CD4-positive, alpha-beta T cell treated with Interleukin-15 for 4 hours (primary cell): ENCODE measurements around the gene TMEM53.
"Not testable (repeated sequence)": the region's sequence is repeated elsewhere in the genome, so short reads cannot be mapped to it uniquely, and the experiment has no call there.

Source experiments
- DNase-seq: peaks from one replicate; pipeline ENCODE4 v3.0.0-alpha.2; 2020; ENCODE audit warnings: low spot score

Gene TMEM53

DNA sequence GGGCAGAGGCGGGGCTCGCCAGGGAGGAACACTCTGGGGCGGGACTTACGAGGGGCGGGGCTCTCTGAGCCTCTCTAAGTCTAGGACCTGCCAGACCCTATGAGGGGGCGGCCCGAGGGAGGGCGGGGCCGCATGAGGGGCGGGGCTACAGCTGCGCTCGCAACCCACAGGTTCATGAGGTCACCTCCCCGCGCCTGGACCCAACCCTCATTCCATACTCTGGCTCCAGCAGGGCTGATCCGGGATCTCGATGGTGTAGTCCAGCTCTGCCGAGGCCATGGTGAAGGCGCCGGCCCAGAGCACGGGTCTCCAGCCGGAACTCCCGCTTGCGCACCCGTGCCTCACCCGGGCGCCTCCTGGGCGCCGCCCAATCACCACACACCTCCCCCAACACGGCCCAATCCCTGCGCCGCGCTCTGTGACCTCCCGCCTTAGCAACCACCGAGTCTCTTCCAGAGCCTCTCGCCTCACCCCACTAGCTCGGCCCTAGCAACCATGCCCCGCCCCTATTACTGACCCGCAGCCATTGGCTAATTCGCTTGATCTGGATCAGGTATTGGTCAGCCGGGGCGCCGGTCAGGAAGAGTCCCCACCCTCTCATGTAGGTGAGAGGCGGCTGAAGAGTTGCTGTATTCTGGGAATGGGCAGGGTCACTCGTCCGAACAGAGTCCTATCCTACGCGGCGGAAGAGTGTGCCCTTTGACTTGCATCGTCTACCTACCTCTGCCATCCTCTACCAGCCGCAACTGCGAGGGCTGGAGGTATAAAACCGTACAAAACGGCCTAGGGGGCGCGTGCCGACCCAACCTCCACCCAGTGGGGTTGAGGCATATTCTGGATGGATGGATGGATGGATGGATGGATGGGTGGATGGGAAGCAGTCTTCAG, at the start of gene TMEM53, which contains the start of gene ARMH1:
TSS of gene TMEM53 (minus strand) at position 369 of the 888 bp plus-strand sequence. CDS start at position 279, 90 bp downstream.
TSS of gene ARMH1 (plus strand) at position 602 of the 888 bp plus-strand sequence. CDS start 14,984 bp downstream, outside the sequence.
- peak; percentile 99 for DNase-seq

GRCh38 chr1:44723496-44724295, 49.4 kb upstream of the TMEM53 start:
- no peak for DNase-seq

DNA sequence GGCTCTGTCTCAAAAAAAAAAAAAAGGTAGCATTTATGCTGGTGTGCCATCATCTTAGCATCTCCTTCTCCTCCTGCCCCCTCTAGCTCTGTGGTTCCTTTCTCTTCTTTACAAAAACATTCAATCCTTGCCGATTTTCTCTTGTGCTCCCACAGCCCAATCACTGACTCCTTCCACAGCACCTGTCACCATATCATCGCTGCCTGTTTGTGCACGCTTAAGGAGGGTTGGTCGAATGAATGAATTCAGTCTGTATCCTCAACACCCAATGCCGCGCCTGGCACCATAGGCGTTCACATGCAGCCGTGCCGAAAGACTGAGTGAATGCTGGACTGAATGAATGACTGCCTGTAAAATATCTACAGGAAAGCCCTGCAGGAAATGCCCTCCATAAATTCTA, 48.8 kb upstream of the TMEM53 start:
- no peak for DNase-seq

DNA sequence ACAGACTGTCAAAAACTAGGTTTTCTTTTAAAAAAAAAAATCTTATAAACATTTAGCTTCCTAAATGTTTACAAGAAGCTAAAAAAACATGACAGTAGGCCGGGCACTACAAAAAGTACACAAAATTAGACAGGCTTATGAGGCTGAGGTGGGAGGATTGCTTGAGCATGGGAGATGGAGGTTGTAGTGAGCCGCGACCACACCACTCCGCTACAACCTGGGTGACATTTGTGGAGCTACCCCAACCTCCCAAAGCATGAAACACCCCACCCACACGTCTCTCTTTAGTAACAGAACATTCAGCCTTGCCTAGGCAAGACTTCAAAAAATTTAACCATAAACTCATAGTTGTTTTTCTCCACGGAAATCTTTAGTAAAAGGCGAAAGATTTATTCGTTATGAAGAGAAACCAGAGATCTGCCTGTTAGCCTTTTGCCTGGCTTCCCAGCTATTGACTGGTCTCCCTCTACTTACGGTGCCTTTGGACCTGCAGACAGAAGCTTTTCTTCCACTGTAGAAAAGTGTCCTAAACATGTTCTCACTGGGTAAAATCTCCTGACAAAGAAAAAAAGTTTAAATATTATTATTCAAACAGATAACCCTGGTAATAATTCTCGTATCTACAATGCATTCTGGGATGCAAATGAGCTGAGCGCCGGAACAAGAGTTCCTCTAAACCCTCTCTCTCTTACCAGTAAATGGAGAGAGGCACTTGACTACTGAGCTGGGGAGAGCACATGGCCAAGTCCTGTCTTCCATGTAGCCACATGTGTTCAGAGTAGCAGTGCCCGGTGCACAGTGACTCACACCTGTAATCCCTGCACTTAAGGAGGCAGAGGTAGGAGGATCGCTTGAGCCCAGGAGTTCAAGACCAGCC, 47.4 kb upstream of the TMEM53 start:
- DNase-seq: peak; percentile 80

GRCh38 chr1:44720281-44720680, 46.0 kb upstream of the TMEM53 start:
- DNase-seq: no peak

DNA sequence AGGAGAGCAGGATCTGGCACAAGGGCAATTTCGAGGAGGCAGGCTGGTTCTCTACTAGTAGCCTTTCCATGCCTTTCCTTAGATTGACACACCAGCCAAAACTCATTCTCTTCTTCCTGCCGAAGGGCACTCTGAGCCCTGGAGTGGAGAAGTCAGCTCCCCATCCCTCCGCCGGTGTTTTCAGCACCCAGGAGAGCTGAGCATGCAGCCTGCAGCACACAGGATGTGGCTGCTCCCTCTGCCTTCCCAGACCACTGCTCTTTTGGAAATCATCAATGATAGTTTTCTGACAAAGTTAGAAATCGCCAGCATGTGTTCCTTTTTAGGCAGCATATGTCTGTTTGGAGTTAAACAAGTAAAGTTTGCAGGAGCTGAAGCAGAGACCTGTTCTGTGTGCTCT, 45.0 kb upstream of the TMEM53 start:
- DNase-seq: no peak

GRCh38 chr1:44718091-44718490, 43.8 kb upstream of the TMEM53 start:
- no peak for DNase-seq

DNA sequence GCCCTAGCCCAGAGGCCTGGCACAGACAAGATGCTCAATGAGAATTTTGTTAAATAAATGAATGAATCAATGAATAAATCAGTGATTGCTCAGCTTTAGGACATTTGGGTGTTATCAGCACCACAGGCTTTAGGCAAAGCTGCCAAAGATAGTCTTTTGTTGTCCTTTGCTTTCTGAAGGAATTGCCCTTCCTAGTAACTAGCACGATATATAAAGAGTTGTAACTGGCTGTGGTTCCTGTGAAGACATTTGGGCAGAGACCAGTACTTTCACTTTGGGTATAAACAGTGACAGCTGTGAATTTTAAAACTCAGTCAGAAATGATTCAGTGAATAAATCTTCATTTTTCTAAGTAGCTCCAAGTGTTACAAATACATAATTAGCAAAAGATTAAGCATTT, 43.4 kb upstream of the TMEM53 start:
- DNase-seq: no peak

DNA sequence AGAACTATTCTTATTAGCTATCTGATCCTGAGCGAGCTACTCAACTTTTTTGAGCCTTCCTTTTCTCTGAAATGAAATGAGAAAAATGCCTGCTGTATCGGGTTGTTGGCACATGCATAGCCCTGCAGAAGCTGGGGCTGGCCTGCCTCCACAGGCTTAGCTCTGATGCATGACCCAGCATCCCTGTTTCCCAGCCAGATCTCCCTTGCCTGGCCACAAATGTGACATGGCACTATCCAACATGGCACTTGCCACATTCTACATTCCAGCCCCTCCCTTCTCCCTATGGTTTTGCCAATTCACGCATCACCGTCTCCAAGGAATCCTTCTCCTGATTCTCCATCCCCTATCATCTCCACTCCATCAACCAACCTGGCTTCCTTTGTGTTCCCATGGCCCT, 42.9 kb upstream of the TMEM53 start:
- no peak for DNase-seq

- DNase-seq: peak; percentile 77
Measured at GRCh38 chr1:44714944-44715571, 40.8 kb upstream of the TMEM53 start.

- no peak for DNase-seq
Measured at GRCh38 chr1:44714532-44714931, 40.3 kb upstream of the TMEM53 start.

DNA sequence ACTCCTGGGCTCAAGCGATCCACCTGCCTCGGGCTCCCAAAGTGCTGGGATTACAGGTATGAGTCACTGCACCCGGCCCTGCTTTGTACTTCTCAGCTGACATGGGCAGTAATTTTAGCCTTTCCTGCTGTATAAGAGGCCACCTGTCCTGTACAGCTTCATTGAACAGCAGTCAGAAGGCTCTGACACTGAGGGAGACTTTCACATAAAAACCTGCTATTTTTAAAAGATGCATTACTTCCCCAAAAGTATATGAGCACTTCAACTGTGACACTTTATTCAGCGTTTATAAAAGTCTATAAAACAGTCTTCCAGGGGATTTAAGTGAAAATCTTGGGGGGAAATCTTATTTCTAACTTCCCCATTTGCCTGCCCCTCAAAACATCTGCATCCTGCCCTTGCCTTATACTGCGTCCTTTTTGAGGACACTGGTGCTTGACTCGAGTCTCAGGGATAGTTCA, 39.1 kb upstream of the TMEM53 start:
- no peak for DNase-seq

DNA sequence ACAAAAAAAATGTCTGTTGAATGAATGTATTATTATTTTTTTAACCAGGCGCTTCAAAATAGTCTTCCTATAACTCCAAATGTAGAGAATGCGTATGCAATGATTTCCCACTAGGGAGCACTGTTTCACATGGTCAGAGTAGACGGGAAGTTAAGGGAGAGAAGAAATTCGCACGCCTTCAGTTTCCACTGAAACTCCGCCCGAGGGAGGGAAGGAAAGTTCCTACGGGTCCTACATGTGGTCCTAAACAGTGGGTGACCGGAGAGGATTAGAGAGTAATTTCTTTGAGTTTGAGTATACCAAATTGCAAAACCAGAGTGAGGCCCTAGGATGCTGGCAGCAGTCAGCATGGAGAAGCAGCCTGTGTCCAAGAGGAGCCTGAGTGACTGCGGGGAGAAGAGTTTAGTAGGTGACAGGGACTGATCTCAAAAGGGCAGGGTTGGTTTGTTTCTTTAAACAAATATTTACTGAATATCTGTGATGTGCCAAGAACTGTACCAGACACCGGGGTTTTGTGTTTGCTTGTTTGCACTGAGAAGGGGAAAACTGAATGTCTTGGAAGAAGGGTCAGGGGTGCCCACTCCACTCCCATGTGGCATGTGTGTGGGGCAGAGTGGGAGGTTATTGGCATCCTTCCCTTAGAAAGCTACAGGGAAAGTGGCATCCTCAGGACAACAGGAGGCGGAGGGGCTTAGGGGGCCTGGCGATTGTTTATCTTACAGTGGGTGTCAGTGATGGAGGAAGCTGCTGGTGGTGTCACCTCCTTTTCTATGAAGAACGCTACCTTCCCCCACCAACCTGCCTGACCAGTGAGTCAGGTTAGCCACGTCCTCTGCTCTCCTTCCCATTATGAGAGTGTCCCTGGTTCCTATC, 33.9 kb upstream of the TMEM53 start:
- DNase-seq: peak; percentile 60

GRCh38 chr1:44707112-44707881, 33.0 kb upstream of the TMEM53 start:
- DNase-seq: no peak

DNA sequence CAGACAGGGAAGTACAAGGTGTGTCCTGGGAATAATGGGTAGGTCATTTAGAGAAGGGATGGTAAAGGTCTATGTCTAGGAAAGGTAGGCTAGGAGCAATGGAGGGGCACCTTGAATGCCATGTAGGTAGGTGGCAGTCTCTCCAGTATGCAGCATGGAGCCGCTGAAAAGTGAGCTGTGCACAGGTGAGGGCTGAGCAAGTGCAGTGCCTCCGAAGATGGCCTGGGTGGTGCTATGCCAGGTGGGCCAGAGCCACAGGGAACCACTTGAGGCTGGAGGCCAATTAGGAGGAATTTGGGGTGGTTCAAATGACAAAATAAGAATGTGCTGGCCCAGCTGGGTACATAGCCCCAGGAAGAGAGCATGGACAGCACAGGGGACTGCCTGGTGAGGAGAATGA, 31.7 kb upstream of the TMEM53 start:
- no peak for DNase-seq

GRCh38 chr1:44705470-44705869, 31.2 kb upstream of the TMEM53 start:
- no peak for DNase-seq

DNA sequence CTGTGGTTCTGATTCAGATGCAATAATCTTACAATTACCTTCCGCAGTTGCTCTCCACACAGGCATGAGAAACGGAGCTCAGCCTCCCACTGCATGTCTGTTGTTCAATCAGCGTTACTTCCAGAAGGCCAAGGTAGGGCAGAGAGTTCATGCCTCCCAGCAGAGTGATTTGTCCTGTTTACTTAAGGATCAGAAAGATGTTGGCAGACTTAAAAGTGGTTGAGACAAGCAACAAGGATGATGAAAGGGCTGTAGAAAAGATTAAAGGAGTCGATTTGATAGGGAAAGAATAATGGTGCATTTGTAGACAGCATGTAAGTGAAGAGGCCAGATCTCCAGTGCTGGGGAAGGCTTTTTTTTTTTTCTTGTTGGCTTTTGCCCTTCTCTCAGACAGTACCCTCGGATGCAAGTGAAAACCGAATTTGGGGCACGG, 26.9 kb upstream of the TMEM53 start:
- no peak for DNase-seq

GRCh38 chr1:44700573-44700972, 26.3 kb upstream of the TMEM53 start:
- no peak for DNase-seq

DNA sequence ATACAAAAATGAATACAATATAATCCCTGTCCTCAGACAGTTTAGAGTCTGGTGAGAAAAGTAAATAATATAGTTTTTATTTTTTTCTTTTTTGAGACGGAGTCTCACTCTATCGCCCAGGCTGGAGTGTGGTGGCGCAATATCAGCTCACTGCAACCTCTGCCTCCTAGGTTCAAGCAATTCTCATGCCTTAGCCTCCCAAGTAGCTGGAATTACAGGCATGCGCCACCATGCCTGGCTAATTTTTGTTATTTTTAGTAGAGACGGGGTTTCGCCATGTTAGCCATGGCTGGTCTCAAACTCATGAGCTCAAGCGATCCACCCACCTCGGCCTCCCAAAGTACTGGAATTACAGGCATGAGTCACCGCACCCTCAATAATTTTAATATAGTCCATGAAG, 25.1 kb upstream of the TMEM53 start:
- not testable (repeated sequence) for DNase-seq

DNA sequence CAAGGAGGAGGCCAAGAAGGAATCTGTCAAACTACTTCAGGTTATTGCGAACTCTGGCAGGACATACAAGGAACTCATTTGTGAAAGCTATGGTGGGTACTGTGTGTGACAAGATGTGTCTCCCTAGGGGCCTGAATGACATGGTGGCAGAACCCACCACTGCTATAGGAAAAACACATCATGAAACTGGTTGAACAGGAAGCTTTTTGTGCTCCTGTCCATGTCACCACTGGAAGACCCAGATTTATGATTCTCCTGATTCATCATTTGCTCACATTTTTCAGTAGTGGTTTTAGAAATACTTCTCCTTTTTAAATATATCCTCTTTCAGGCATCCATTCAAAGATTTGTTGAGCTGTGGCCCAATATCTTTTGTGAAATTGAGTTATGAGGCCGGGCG, 23.9 kb upstream of the TMEM53 start:
- DNase-seq: no peak
